Subcutaneous adipose tissue (tissue), 4 donors: ENCODE measurements around the gene SHD. TPM values are rescaled to one million over a fixed set of nuclear protein-coding genes. Genes with fewer than 3 reads are reported as not detected.

Experiments
- CTCF ChIP-seq: fragments of 450-650 bp; IDR thresholded peaks from one replicate; pipeline ENCODE4 v1.5.1; 2016; ENCODE audit warnings: low read depth, mild to moderate bottlenecking, control low read depth, antibody characterized with exemption, moderate library complexity
- total RNA-seq, 4 donors: library from RNA; depleted of rRNA; stranded (reverse); fragments of >200 nt; gene quantifications; one replicate each; pipeline ENCODE4 v1.1.0, GENCODE V29; 2016

The SHD gene
- total RNA-seq, 4 donors from 2014 or later: not detected

- TF ChIP-seq CTCF: no peak
These were observed 12.6 kb upstream of the SHD start for GRCh38 chr19:4266253-4267000.

- no peak for TF ChIP-seq CTCF
These were observed 11.8 kb upstream of the SHD start for GRCh38 chr19:4267101-4267900.

GRCh38 chr19:4267901-4268815, 10.9 kb upstream of the SHD start:
- TF ChIP-seq CTCF: no peak

GRCh38 chr19:4268816-4269430, 10.1 kb upstream of the SHD start:
- no peak for TF ChIP-seq CTCF

GRCh38 chr19:4272894-4273293, 6.2 kb upstream of the SHD start:
- TF ChIP-seq CTCF: no peak

GRCh38 chr19:4277191-4277696, 1.8 kb upstream of the SHD start:
- no peak for TF ChIP-seq CTCF
